ENCODE results near the gene BEAN1. TPM values are rescaled to one million over a fixed set of nuclear protein-coding genes. Genes with fewer than 3 reads are reported as not detected.

The BEAN1 gene
- total RNA-seq, 1 experiment from 2014 or later = not detected

DNA sequence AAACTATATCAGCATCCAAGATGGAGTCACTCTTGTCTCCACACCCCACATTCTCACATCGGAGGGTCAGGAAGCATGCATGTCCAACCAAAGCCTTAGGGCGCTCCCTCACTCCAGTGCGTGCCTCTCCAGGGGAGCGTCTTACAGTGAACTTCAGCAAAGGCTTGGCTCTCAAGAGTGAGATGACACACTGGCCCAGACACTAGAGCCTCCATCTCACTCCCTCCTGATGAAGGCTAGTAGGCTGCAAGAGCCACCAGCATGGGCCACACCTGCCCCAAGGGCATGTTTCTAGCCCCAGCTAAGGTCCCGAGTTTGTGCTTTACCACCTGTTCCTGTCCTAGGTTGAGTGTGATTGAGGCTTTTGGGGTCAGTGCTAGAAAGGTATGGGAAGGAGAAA, 40.5 kb downstream of the BEAN1 start (continued):
- TF ChIP-seq PRRX2 (CRISPR knock-in tag; IDR thresholded peaks at IDR 0.05) = no peak

GRCh38 chr16:66468321-66468965, 41.3 kb downstream of the BEAN1 start:
- H3K4me1 Mint-ChIP-seq = no peaks in the 10 kb centered on the region
- no peak overlapping the region for H3K27ac Mint-ChIP-seq
- no peaks in the 10 kb centered on the region for H3K36me3 Mint-ChIP-seq
- no peak for ATAC-seq
- no peaks in the 10 kb centered on the region for H3K27me3 Mint-ChIP-seq (ENCODE audit: low read depth)
- POLR2A ChIA-PET = no interaction called here
- no peak for DNase-seq (ENCODE audit: low spot score)
- no peaks in the 10 kb centered on the region for H3K9me3 Mint-ChIP-seq
- CTCF ChIA-PET = interaction anchor here (2.1 to 2.2 kb wide), 2 partner anchors 10 to 62 kb away, joined by 10 to 16 read pairs; no protein-coding TSS in a partner anchor
- no peak overlapping the region for H3K4me3 Mint-ChIP-seq
- TF ChIP-seq, protein P1, sequence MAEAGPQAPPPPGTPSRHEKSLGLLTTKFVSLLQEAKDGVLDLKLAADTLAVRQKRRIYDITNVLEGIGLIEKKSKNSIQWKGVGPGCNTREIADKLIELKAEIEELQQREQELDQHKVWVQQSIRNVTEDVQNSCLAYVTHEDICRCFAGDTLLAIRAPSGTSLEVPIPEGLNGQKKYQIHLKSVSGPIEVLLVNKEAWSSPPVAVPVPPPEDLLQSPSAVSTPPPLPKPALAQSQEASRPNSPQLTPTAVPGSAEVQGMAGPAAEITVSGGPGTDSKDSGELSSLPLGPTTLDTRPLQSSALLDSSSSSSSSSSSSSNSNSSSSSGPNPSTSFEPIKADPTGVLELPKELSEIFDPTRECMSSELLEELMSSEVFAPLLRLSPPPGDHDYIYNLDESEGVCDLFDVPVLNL (CRISPR knock-in tag; IDR thresholded peaks at IDR 0.05; ENCODE audit: borderline replicate concordance, low read depth) = no peak
- no peak for TF ChIP-seq IRF2 (CRISPR knock-in tag; IDR thresholded peaks at IDR 0.05; ENCODE audit: borderline replicate concordance, low read depth)
- TF ChIP-seq, protein P2, sequence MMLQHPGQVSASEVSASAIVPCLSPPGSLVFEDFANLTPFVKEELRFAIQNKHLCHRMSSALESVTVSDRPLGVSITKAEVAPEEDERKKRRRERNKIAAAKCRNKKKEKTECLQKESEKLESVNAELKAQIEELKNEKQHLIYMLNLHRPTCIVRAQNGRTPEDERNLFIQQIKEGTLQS (CRISPR knock-in tag; conservative IDR thresholded peaks at IDR 0.05) = no peak
- no peak for TF ChIP-seq SP1 (CRISPR knock-in tag; conservative IDR thresholded peaks at IDR 0.05)
- TF ChIP-seq ZNF121 (CRISPR knock-in tag; IDR thresholded peaks at IDR 0.05) = no peak
- TF ChIP-seq KAT7 (CRISPR knock-in tag; IDR thresholded peaks at IDR 0.05; ENCODE audit: borderline replicate concordance) = no peak
- no peak for TF ChIP-seq ZNF232 (CRISPR knock-in tag; IDR thresholded peaks at IDR 0.05)
- TF ChIP-seq ATF2 (CRISPR knock-in tag; IDR thresholded peaks at IDR 0.05; ENCODE audit: borderline replicate concordance, low read depth) = no peak
- no peak for TF ChIP-seq ZNF219 (CRISPR knock-in tag; IDR thresholded peaks at IDR 0.05; ENCODE audit: borderline replicate concordance)
- TF ChIP-seq OVOL2 (CRISPR knock-in tag; IDR thresholded peaks at IDR 0.05; ENCODE audit: borderline replicate concordance) = no peak
- TF ChIP-seq SMAD3 (CRISPR knock-in tag; IDR thresholded peaks at IDR 0.05; ENCODE audit: borderline replicate concordance) = no peak
- no peak for TF ChIP-seq TCF7 (CRISPR knock-in tag; IDR thresholded peaks at IDR 0.05; ENCODE audit: low read depth)
- TF ChIP-seq ZNF423 (CRISPR knock-in tag; IDR thresholded peaks at IDR 0.05) = no peak
- TF ChIP-seq JUN (CRISPR knock-in tag; IDR thresholded peaks at IDR 0.05) = no peak
- TF ChIP-seq, protein P3, sequence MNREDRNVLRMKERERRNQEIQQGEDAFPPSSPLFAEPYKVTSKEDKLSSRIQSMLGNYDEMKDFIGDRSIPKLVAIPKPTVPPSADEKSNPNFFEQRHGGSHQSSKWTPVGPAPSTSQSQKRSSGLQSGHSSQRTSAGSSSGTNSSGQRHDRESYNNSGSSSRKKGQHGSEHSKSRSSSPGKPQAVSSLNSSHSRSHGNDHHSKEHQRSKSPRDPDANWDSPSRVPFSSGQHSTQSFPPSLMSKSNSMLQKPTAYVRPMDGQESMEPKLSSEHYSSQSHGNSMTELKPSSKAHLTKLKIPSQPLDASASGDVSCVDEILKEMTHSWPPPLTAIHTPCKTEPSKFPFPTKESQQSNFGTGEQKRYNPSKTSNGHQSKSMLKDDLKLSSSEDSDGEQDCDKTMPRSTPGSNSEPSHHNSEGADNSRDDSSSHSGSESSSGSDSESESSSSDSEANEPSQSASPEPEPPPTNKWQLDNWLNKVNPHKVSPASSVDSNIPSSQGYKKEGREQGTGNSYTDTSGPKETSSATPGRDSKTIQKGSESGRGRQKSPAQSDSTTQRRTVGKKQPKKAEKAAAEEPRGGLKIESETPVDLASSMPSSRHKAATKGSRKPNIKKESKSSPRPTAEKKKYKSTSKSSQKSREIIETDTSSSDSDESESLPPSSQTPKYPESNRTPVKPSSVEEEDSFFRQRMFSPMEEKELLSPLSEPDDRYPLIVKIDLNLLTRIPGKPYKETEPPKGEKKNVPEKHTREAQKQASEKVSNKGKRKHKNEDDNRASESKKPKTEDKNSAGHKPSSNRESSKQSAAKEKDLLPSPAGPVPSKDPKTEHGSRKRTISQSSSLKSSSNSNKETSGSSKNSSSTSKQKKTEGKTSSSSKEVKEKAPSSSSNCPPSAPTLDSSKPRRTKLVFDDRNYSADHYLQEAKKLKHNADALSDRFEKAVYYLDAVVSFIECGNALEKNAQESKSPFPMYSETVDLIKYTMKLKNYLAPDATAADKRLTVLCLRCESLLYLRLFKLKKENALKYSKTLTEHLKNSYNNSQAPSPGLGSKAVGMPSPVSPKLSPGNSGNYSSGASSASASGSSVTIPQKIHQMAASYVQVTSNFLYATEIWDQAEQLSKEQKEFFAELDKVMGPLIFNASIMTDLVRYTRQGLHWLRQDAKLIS (CRISPR knock-in tag; IDR thresholded peaks at IDR 0.05; ENCODE audit: borderline replicate concordance) = no peak
- TF ChIP-seq, protein P4, sequence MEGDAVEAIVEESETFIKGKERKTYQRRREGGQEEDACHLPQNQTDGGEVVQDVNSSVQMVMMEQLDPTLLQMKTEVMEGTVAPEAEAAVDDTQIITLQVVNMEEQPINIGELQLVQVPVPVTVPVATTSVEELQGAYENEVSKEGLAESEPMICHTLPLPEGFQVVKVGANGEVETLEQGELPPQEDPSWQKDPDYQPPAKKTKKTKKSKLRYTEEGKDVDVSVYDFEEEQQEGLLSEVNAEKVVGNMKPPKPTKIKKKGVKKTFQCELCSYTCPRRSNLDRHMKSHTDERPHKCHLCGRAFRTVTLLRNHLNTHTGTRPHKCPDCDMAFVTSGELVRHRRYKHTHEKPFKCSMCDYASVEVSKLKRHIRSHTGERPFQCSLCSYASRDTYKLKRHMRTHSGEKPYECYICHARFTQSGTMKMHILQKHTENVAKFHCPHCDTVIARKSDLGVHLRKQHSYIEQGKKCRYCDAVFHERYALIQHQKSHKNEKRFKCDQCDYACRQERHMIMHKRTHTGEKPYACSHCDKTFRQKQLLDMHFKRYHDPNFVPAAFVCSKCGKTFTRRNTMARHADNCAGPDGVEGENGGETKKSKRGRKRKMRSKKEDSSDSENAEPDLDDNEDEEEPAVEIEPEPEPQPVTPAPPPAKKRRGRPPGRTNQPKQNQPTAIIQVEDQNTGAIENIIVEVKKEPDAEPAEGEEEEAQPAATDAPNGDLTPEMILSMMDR (IDR thresholded peaks at IDR 0.05) = no peak

Measured in WTC11 (cell line).